IPS-15b (cell line): ENCODE measurements around the gene B3GALT4.

Source experiments
- H3K27me3 ChIP-seq: one replicate; pipeline ENCODE4 v1.6.1; 2013; ENCODE audit warnings: low read length; ENCODE audit not compliant: control insufficient read depth, insufficient read depth
- H3K36me3 ChIP-seq: one replicate; pipeline ENCODE4 v1.6.1; 2013; ENCODE audit warnings: low read length; ENCODE audit not compliant: control insufficient read depth, insufficient read depth
- H3K4me1 ChIP-seq: one replicate; pipeline ENCODE4 v1.6.1; 2013; ENCODE audit warnings: mild to moderate bottlenecking, low read length; ENCODE audit not compliant: control insufficient read depth, insufficient read depth
- H3K4me3 ChIP-seq: one replicate; pipeline ENCODE4 v1.5.1; 2013; ENCODE audit warnings: low read depth, low read length
- H3K9ac ChIP-seq: one replicate; pipeline ENCODE4 v1.6.1; 2013; ENCODE audit warnings: low read depth, mild to moderate bottlenecking, low read length
- H3K9me3 ChIP-seq: one replicate; pipeline ENCODE4 v1.6.1; 2013; ENCODE audit warnings: mild to moderate bottlenecking, low read length; ENCODE audit not compliant: control insufficient read depth, insufficient read depth

The B3GALT4 gene

DNA sequence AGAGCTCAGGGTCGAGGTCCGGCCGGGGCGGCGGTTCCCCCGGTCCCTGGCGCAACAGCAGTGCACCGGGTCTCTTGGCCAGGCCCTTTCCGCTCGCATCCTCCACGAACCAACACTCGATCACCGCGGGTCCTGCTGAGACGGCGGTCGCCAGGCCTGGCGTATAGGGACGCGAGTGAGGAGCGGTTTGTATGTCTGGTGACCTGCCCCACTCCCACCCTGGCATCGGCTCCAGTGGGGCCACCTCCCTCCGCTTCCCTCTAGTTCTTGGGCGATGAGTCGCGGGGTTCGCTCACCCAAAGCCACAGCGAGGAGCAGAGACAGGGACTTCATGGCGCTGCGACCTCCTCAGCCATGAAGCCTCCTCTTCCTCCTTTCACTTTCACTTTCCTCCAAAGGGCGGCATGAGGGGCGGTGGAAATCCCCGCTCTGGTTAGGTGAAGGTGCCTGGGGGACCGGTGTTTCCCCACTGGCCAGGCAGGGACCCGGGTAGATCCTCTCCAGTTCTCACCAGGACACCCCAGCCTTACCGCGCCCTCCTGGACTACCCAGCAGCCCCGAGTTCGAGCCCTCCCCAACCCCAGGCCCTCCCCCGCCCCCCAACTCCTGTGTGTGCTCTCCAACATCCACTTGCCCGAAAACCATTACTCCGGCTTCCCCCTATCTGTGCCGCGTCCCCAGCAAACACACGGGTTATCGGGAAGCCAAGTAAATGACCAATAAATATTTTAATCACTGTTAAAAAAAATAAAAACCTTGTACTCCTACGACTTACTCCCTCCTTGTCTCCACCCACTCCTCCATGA lies 37.0 kb downstream of the B3GALT4 start, which contains the start of gene TAPBP:
TAPBP (minus strand) TSS at position 370 of the 806 bp plus-strand sequence; CDS start at position 333, 37 bp downstream.
- Histone ChIP-seq H3K4me3 (peak within 1 kb of the TSS; percentile 96), H3K9ac (peak within 1 kb of the TSS; percentile 87), H3K9me3 (no peaks in the 10 kb centered on the region), H3K36me3 (peaks cover 8% of the 10 kb centered on the region), H3K27me3 (no peaks in the 10 kb centered on the region), H3K4me1 (peaks cover 11% of the 10 kb centered on the region)

DNA sequence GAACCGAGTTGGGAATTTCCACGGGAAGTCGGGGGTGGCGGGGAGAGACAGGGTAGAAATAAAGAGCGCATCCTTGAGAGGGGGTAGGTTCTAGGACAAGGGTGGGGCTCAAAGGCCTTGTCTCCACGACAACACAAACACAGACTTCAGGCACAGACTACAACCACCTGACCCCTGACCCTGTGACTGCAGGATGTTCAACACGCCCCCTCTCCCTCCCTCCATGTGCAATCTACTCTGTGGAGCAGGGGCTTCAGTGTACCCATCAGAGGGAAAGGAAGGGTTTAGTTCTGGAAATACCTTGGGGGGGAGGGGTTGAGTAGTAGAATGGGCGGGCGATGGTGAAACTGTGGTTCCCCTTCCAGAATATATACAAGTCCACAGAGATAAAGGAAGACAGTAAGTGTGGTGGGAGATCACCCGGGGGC lies 37.6 kb downstream of the B3GALT4 start:
- Histone ChIP-seq H3K9ac (no peak overlapping the region), H3K4me3 (peak overlapping the region; percentile 96)

DNA sequence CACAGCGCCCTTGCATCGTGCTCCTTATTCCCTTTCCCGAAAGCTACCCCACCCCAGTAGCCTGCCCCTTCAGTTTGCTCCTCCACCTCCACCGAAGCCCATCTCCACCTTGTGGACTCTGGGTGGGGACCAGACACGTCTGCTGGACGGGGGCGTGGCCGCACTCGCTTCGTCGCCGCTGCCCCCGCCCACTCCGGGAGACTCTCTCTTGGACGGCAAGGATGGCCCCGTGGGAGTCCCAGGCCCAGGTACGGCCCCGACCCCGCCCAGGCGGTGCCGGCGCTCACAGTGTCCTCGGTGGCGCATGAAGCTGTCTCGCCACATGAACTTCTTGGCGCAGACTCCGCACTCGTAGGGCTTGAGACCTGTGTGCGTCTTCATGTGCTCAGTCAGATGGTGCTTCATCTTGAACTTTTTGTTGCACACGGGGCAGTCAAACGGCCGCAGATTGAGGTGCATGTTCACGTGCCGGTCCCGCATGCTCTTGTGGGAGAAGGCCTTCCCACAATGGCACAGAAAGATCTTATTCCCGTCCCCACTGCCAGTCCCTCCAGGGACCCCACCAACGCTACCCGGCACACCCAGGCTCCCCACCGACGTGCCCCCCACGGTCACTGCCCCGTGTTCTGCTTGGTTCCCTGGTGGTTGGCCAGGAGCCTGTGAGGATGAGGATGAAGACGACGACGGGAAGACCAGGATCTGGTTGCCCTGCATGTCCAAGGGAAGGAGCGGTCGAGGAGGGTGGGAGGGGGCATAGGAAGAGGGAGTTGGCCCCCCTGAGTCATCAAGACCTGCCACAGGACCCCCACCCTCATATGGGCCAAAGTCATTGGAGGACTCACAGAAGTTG lies 38.2 kb downstream of the B3GALT4 start:
- Histone ChIP-seq H3K9ac (no peak overlapping the region), H3K27me3 (no peaks in the 10 kb centered on the region), H3K36me3 (peaks cover 19% of the 10 kb centered on the region), H3K9me3 (no peaks in the 10 kb centered on the region), H3K4me1 (peaks cover 11% of the 10 kb centered on the region), H3K4me3 (peak overlapping the region; percentile 96)

More for the DNA sequence above, 37.6 kb downstream of the B3GALT4 start:
- Histone ChIP-seq H3K4me1 (peaks cover 11% of the 10 kb centered on the region), H3K36me3 (peaks cover 12% of the 10 kb centered on the region), H3K9me3 (no peaks in the 10 kb centered on the region), H3K27me3 (no peaks in the 10 kb centered on the region)

DNA sequence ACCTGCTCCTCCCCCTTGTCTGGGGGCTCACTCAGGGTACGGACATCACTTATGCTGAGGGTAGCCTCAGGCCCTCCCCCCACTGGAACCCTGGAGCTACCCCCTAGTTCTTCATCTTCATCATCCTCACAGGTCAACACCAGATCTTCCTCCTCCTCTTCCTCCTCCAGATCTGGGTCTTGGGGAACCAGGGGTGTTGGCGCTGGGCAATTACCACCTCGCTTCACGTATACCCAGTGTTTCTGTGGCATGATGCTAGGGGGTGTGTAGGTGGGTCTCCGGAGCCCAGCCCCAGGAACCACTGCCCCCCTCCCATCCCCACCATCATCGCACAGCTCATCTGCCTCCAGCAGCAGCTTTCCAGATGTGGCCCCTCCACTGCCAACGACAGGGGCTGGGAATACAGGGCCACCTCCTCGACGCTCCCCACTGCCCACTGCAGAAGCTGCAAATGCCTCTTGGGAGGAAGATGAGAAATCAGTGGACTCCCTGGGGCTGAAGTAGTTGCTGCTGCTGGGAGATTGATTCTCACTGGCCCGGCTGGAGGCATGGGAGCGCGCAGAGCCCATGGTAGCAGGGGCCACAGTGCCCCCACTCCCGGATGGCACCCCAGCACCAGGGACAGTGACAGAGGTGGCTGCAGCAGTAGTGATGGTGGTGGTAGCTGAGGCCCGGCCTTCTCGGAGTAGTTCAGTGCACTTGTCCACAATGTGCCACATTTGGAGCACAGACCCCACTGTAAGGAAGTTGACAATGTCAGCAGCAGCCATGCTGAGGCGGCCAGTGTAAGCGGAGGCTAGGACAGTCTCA lies 39.1 kb downstream of the B3GALT4 start:
- Histone ChIP-seq H3K36me3 (peaks cover 27% of the 10 kb centered on the region), H3K9ac (no peak overlapping the region), H3K9me3 (no peaks in the 10 kb centered on the region), H3K4me1 (peaks cover 15% of the 10 kb centered on the region), H3K4me3 (peak overlapping the region; percentile 96), H3K27me3 (no peaks in the 10 kb centered on the region)

DNA sequence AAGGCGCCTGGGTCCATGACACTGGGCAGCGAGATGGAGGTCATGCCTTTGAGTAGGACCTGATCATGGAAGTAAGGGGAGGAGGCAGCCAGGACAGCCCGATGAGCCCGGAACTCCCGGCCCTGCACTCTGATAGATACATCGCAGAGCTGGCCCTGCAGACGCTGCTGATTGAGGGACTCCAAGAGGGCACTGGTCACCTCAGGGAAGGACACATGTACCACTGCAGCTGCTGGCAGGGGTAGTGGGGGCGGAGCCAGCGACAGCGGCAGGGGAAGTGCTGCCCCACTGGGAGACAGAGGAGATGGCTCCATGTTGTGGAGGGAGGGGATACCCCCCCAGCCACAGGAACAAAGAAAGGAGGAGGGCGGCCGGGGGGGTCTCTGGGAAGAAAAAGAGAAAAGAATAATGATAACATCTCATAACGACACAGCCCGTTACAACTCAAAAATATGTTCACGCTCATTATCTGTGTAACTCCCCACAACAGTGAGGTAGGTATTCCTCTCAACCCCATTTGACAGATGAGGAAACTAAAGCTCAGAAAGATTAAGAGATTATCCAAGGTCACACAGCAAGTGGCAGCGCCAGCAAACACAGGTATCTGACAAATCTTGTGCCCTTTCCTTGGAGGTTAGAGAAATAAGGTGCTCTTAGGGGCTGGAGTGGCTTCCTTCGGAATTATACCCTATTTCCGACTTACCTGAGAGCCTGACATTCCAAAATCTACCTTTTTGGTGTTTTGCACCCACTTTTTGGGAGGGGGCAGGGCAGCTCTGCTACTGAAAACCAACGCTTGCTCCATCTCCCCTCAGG lies 39.9 kb downstream of the B3GALT4 start:
- H3K27me3 ChIP-seq = no peaks in the 10 kb centered on the region
- peaks cover 16% of the 10 kb centered on the region for H3K4me1 ChIP-seq
- no peaks in the 10 kb centered on the region for H3K9me3 ChIP-seq
- no peak overlapping the region for H3K9ac ChIP-seq
- peak overlapping the region; percentile 54 for H3K4me3 ChIP-seq
- peaks cover 30% of the 10 kb centered on the region for H3K36me3 ChIP-seq

DNA sequence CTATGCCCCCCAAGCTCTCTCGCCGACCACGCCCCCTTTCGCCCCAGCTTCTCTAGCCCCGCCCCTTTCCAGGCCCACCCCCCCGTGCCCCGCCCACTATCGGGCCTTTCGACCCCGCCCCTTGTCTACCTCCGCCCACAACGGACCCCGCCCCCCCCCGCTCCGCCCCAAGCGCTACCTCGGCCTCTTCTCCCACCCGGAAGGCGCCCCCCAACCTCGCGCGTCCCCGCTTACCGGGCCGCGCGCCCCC lies 40.4 kb downstream of the B3GALT4 start:
- Histone ChIP-seq H3K4me3 (peak overlapping the region; percentile 54), H3K9me3 (no peaks in the 10 kb centered on the region), H3K36me3 (peaks cover 30% of the 10 kb centered on the region), H3K4me1 (peaks cover 16% of the 10 kb centered on the region), H3K27me3 (no peaks in the 10 kb centered on the region), H3K9ac (no peak overlapping the region)

DNA sequence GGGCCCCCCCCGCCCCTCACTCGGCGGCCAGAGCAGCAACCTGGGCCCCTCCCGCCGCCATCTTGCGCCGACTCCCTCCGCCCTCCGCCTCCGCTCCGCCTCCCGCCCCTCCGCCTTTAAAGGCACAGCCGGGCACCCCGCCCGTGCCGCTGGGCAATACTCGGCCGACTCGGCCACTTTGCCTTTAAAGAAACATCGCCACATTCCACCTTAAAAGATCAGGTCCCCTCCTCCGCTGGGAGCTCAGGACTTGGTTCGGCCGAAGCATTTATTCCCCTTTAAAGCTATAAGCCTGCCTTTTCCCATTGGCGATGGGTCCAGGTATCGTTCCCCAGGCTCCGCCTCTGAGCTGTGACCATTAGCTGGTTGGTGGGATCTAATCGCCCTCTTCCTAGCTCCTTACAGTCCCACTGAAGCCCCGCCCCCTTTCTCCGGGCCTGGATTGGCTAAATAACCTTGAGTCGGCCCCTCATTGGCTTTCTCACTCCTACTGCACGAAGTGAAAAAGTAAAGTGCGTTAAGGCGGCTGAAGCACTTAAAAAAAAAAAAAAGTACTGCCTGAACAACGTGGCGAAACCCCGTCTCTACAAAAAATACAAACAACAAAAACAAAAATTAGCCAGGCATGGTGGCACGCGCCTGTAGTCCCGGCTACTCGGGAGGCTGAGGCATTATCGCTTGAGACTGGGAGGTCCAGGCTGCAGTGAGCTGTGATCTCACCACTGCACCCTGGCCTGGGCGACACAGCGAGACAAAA lies 40.9 kb downstream of the B3GALT4 start, which contains the start of gene ZBTB22:
ZBTB22 (minus strand) TSS at position 76 of the 757 bp plus-strand sequence. CDS start 828 bp downstream, outside the sequence.
- Histone ChIP-seq H3K9me3 (no peaks in the 10 kb centered on the region), H3K4me3 (peak within 1 kb of the TSS; percentile 88), H3K9ac (peak within 1 kb of the TSS; percentile 71), H3K27me3 (no peaks in the 10 kb centered on the region), H3K36me3 (peaks cover 30% of the 10 kb centered on the region), H3K4me1 (peaks cover 16% of the 10 kb centered on the region)

DNA sequence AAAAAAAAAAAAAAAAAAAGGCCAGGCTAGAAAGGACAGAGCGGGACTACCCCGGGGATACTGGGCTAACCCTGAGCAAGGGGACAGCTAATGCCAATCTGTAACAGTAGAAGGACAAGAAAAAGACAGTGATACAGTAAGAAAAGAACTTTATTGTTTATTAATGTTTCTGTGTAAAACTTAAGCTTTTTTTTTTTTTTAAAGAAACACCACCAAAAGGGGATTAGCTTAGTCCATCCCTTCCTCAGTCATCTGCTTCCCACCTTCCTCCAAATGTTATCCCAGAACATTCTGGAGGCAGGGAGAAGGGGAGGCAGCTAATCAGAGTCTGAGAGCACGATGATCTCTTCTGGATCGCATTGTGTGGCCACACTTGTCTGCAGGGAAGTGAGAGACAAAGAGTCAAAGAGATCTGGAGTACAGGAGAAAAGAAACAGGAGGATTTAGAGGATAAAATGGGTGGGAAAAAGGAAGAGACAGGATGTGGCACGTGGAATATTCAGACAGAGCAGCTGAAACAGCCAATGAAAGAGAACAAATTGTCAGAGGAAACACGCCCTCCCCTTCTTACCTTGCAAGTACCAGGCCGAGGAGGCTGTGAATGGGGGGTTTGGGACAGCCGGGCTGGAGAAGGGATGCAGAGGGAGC lies 41.6 kb downstream of the B3GALT4 start:
- H3K27me3 ChIP-seq = no peaks in the 10 kb centered on the region
- peaks cover 16% of the 10 kb centered on the region for H3K4me1 ChIP-seq
- H3K36me3 ChIP-seq = peaks cover 30% of the 10 kb centered on the region
- peak overlapping the region; percentile 88 for H3K4me3 ChIP-seq
- H3K9ac ChIP-seq = no peak overlapping the region
- no peaks in the 10 kb centered on the region for H3K9me3 ChIP-seq

DNA sequence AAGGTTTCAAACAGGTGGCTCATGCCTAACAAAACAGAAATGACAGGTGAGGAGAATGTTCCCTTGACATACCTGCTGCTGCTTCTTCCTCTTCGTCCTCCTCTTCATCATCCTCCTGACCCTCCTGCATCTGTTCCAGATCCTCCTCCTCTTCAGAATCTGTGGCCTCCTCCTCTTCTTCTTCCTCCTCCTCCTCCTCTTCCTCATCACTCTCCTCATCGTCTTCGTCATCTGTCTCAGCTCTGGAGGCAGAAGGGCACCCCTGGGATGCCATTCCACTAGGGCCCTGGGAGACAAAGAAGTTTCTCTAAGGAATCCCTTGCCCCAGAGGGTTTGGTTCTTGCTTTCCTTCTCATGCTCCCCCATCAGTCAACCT lies 43.0 kb downstream of the B3GALT4 start:
- Histone ChIP-seq H3K36me3 (peaks cover 30% of the 10 kb centered on the region), H3K9ac (no peak overlapping the region), H3K4me3 (no peak overlapping the region), H3K4me1 (peaks cover 21% of the 10 kb centered on the region), H3K27me3 (no peaks in the 10 kb centered on the region), H3K9me3 (no peaks in the 10 kb centered on the region)
